ENCODE results near the gene INO80.

INO80 gene

GRCh38 chr15:41010345-41010744 lies 105.7 kb downstream of the INO80 start:
- TF ChIP-seq CTCF (IDR thresholded peaks at IDR 0.05; ENCODE audit: low read length) = no peak
- no peak for TF ChIP-seq EZH2 (IDR thresholded peaks at IDR 0.05; ENCODE audit: borderline replicate concordance, low read length)
- Histone ChIP-seq H4K20me1 (ENCODE audit: insufficient read depth, low read length) (no peaks in the 10 kb centered on the region), H3K9me2 (ENCODE audit: low read depth, low read length) (no peaks in the 10 kb centered on the region), H2AFZ (ENCODE audit: low read length) (no peak overlapping the region), H3K9ac (ENCODE audit: low read length) (no peak overlapping the region), H3K4me3 (ENCODE audit: low read depth, low read length, poor library complexity, severe bottlenecking) (no peak overlapping the region), H3K27me3 (ENCODE audit: insufficient read depth, low read length) (no peaks in the 10 kb centered on the region), H3K79me2 (ENCODE audit: insufficient read depth, low read length) (no peaks in the 10 kb centered on the region), H3F3A (ENCODE audit: insufficient read depth, low read length) (no peaks in the 10 kb centered on the region), H3K27ac (ENCODE audit: low read depth, low read length, poor library complexity, severe bottlenecking) (no peak overlapping the region), H3K9me3 (ENCODE audit: low read length) (no peaks in the 10 kb centered on the region), H3K36me3 (ENCODE audit: insufficient read depth, low read length) (peaks cover 52% of the 10 kb centered on the region; the same call in 1 of the 2 replicates), H3K4me2 (ENCODE audit: low read length) (no peak overlapping the region), H3K4me1 (ENCODE audit: insufficient read depth, low read length, severe bottlenecking) (peaks cover 7% of the 10 kb centered on the region)

- H4K20me1 ChIP-seq (ENCODE audit: insufficient read depth, low read length) = no peaks in the 10 kb centered on the region
- no peak overlapping the region for H2AFZ ChIP-seq (ENCODE audit: low read length)
- no peak overlapping the region for H3K27ac ChIP-seq (ENCODE audit: low read depth, low read length, poor library complexity, severe bottlenecking)
- no peaks in the 10 kb centered on the region for H3K9me2 ChIP-seq (ENCODE audit: low read depth, low read length)
- H3K79me2 ChIP-seq (ENCODE audit: insufficient read depth, low read length) = no peaks in the 10 kb centered on the region
- no peak overlapping the region for H3K4me3 ChIP-seq (ENCODE audit: low read depth, low read length, poor library complexity, severe bottlenecking)
- no peaks in the 10 kb centered on the region for H3K27me3 ChIP-seq (ENCODE audit: insufficient read depth, low read length)
- H3K9me3 ChIP-seq (ENCODE audit: low read length) = no peaks in the 10 kb centered on the region
- H3K4me1 ChIP-seq (ENCODE audit: insufficient read depth, low read length, severe bottlenecking) = no peaks in the 10 kb centered on the region
- H3K36me3 ChIP-seq (ENCODE audit: insufficient read depth, low read length) = peaks cover 52% of the 10 kb centered on the region; the same call in 1 of the 2 replicates
- H3K9ac ChIP-seq (ENCODE audit: low read length) = no peak overlapping the region
- no peak overlapping the region for H3K4me2 ChIP-seq (ENCODE audit: low read length)
- TF ChIP-seq CTCF (IDR thresholded peaks at IDR 0.05; ENCODE audit: low read length) = no peak
- TF ChIP-seq EZH2 (IDR thresholded peaks at IDR 0.05; ENCODE audit: borderline replicate concordance, low read length) = no peak
- no peaks in the 10 kb centered on the region for H3F3A ChIP-seq (ENCODE audit: insufficient read depth, low read length)
Observed at GRCh38 chr15:41006479-41006878, 109.6 kb downstream of the INO80 start.

GRCh38 chr15:41004490-41004889 lies 111.6 kb downstream of the INO80 start:
- TF ChIP-seq EZH2 (IDR thresholded peaks at IDR 0.05; ENCODE audit: borderline replicate concordance, low read length) = no peak
- no peak for TF ChIP-seq CTCF (IDR thresholded peaks at IDR 0.05; ENCODE audit: low read length)
- no peak overlapping the region for H3K4me3 ChIP-seq (ENCODE audit: low read depth, low read length, poor library complexity, severe bottlenecking)
- no peak overlapping the region for H3K4me2 ChIP-seq (ENCODE audit: low read length)
- no peaks in the 10 kb centered on the region for H3K4me1 ChIP-seq (ENCODE audit: insufficient read depth, low read length, severe bottlenecking)
- H3K9me3 ChIP-seq (ENCODE audit: low read length) = no peaks in the 10 kb centered on the region
- no peaks in the 10 kb centered on the region for H3K9me2 ChIP-seq (ENCODE audit: low read depth, low read length)
- no peaks in the 10 kb centered on the region for H3K27me3 ChIP-seq (ENCODE audit: insufficient read depth, low read length)
- H3K9ac ChIP-seq (ENCODE audit: low read length) = no peak overlapping the region
- H3K79me2 ChIP-seq (ENCODE audit: insufficient read depth, low read length) = no peaks in the 10 kb centered on the region
- no peak overlapping the region for H3K27ac ChIP-seq (ENCODE audit: low read depth, low read length, poor library complexity, severe bottlenecking)
- no peaks in the 10 kb centered on the region for H4K20me1 ChIP-seq (ENCODE audit: insufficient read depth, low read length)
- H3K36me3 ChIP-seq (ENCODE audit: insufficient read depth, low read length) = peaks cover 57% of the 10 kb centered on the region; the same call in 1 of the 2 replicates
- H2AFZ ChIP-seq (ENCODE audit: low read length) = no peak overlapping the region
- H3F3A ChIP-seq (ENCODE audit: insufficient read depth, low read length) = no peaks in the 10 kb centered on the region

Data from OCI-LY1 (cell line).